T-helper 17 cell (primary cell): Measurements from ENCODE around the gene DOCK1. TPM values are rescaled to one million over a fixed set of nuclear protein-coding genes. Genes with fewer than 3 reads are reported as not detected.

ENCODE experiments used
- ATAC-seq: fragments of 150-1000 bp; cut with Tn5 transposase; 2 replicates; pipeline ENCODE4 v1.10.0; 2021; ENCODE audit warnings: mild to moderate bottlenecking, moderate library complexity
- DNase-seq, 3 donors: peaks; one replicate each; pipeline versions ENCODE4 v3.0.0 to v3.0.0-alpha.2; 2020 to 2021
- H3K9me3 ChIP-seq: one replicate; pipeline ENCODE4 v1.7.0; 2013; ENCODE audit warnings: low read length, mild to moderate bottlenecking; ENCODE audit not compliant: control insufficient read depth, poor library complexity, severe bottlenecking
- H3K27ac Mint-ChIP-seq: one replicate; pipeline ENCODE4 v1.8.0; 2022; ENCODE audit warnings: mild to moderate bottlenecking, moderate library complexity, mixed read lengths
- H3K27me3 Mint-ChIP-seq: one replicate; pipeline ENCODE4 v1.8.0; 2022; ENCODE audit warnings: mixed read lengths
- H3K36me3 Mint-ChIP-seq: one replicate; pipeline ENCODE4 v1.8.0; 2022; ENCODE audit warnings: low read depth, mixed read lengths
- H3K4me1 Mint-ChIP-seq: one replicate; pipeline ENCODE4 v1.8.0; 2022; ENCODE audit warnings: mild to moderate bottlenecking, mixed read lengths
- H3K4me3 Mint-ChIP-seq: one replicate; pipeline ENCODE4 v1.8.0; 2022; ENCODE audit warnings: mild to moderate bottlenecking, moderate library complexity, mixed read lengths
- total RNA-seq, 4 donors: library from RNA in 2 of 4; stranded (reverse) in 2 of 4; gene quantifications; one replicate each; pipeline ENCODE4 v1.2.3 and lab custom pipeline; 2022 to 2026

DOCK1 gene
- total RNA-seq, 2 donors from 2014 or later, result 0.76 TPM; not detected in 1

DNA sequence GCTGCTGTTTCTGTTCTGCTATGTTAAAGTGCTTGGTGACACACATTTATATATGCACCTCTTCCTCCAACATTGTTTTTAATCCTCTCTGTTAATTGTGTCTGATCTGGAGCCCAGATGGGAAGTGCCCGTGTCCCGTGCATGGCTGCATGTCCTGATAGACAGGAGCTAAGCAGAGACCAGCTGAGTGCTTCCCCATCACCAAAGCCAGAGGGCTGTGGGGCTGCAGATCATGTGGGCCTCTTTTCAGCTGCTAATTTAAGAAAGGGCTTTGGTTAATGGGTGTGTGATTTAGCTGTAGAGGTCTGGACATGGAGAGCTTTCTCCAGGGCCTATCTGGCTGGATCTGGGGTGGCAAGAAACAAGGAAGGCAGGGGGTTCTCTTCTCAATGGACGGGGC lies 547.3 kb downstream of the DOCK1 start:
- DNase-seq, result no peak
- H3K9me3 ChIP-seq, result no peaks in the 10 kb centered on the region
- no peak for ATAC-seq
- Mint-ChIP-seq H3K4me3 (no peak overlapping the region), H3K36me3 (no peaks in the 10 kb centered on the region), H3K27ac (no peak overlapping the region), H3K27me3 (no peaks in the 10 kb centered on the region), H3K4me1 (no peaks in the 10 kb centered on the region)

GRCh38 chr10:127453706-127454105 lies 548.5 kb downstream of the DOCK1 start:
- ATAC-seq (no peak), DNase-seq (no peak)
- H3K36me3 Mint-ChIP-seq, result no peaks in the 10 kb centered on the region
- H3K4me3 Mint-ChIP-seq, result no peak overlapping the region
- H3K27ac Mint-ChIP-seq, result no peak overlapping the region
- no peaks in the 10 kb centered on the region for H3K27me3 Mint-ChIP-seq
- no peaks in the 10 kb centered on the region for H3K4me1 Mint-ChIP-seq
- H3K9me3 ChIP-seq, result no peaks in the 10 kb centered on the region

DNA sequence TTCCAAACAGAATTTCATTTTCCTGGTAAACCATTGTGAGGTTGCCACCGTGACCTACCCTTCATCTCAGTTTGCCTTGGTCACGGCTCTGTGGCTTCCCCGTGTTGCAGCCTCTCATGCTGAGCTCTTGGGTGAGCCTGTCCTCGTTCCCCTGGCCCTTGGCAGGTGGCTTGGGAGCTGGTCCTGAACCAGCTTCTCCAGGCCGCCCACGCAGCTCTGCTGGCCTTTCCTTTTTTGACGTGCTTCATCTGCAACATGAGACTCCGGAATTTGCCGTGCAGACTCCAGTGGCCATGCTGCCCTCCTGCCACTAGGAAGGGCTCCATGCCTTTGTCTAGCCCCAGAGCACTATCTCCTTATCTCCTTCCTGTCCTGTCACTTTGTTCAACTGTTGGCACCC lies 550.9 kb downstream of the DOCK1 start:
- Mint-ChIP-seq H3K27ac (no peak overlapping the region), H3K4me3 (no peak overlapping the region), H3K27me3 (no peaks in the 10 kb centered on the region), H3K4me1 (no peaks in the 10 kb centered on the region), H3K36me3 (no peaks in the 10 kb centered on the region)
- no peaks in the 10 kb centered on the region for H3K9me3 ChIP-seq
- ATAC-seq (no peak), DNase-seq (no peak)

DNA sequence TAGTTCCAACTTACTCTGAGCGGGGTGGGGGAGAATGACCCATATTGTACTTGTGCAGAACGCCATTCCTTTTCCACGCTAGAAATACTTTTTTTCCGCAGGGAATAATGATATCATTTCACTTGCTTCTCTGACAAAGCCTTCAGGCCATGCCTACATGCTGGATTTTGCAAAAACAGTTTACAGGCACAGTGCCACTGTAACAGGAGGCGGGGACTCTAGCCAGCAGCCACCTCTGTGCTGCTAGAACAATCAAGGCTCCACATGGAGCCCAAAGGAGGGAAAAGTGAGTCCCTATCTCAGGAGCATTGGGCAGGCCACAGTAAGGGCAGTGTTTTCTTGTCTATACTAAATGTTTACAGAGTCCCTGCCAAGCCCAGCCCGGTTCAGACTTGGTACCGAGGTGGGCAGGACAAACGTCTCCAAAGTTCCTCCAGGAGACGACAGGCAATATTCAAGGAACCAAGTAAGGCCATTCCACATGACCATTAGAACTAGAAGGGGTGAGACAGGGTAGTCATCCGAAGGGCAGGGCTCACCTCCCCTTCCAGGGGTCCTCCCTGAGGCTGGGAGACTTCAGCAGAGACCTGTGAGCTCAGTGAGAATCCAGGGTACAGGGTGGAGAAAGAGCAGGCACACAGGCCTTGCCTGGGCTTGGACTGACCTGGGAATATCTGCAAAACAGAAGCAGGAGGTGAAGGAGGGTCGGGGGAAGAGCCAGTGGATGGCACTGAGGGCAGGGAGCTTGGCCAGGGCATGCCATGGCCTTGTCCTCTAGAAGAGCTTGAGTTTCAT lies 553.0 kb downstream of the DOCK1 start:
- Mint-ChIP-seq H3K4me1 (no peaks in the 10 kb centered on the region), H3K27ac (no peak overlapping the region), H3K4me3 (no peak overlapping the region), H3K27me3 (no peaks in the 10 kb centered on the region), H3K36me3 (no peaks in the 10 kb centered on the region)
- ATAC-seq (no peak), DNase-seq (no peak)
- H3K9me3 ChIP-seq, result no peaks in the 10 kb centered on the region

DNA sequence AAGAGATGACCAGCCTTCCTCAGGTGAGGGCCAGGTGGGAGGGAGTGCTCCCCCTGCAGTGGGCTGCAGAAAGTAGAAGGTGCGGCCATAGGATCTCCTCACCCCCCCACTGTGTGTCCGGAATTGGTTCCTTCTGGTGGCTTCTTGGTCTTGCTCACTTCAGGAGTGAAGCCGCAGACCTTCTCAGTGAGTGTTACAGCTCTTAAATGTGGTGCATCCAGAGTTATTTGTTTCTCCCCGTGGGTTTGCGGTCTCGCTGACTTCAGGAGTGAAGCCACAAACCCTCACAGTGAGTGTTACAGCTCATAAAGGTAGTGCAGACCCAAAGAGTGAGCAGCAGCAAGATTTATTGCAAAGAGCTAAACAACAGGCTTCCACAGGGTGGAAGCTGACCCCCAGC lies 553.6 kb downstream of the DOCK1 start:
- H3K36me3 Mint-ChIP-seq, result no peaks in the 10 kb centered on the region
- H3K27ac Mint-ChIP-seq, result no peak overlapping the region
- DNase-seq, result no peak
- H3K4me3 Mint-ChIP-seq, result no peak overlapping the region
- ATAC-seq, result no peak
- no peaks in the 10 kb centered on the region for H3K9me3 ChIP-seq
- no peaks in the 10 kb centered on the region for H3K27me3 Mint-ChIP-seq
- H3K4me1 Mint-ChIP-seq, result no peaks in the 10 kb centered on the region

GRCh38 chr10:127459918-127460317 lies 554.7 kb downstream of the DOCK1 start:
- ATAC-seq, result no peak
- Mint-ChIP-seq H3K36me3 (no peaks in the 10 kb centered on the region), H3K4me1 (no peaks in the 10 kb centered on the region), H3K27me3 (no peaks in the 10 kb centered on the region), H3K27ac (no peak overlapping the region), H3K4me3 (no peak overlapping the region)
- no peak for DNase-seq
- H3K9me3 ChIP-seq, result no peaks in the 10 kb centered on the region

GRCh38 chr10:127462643-127463295 lies 557.5 kb downstream of the DOCK1 start:
- ATAC-seq (no peak), DNase-seq (no peak)
- no peak overlapping the region for H3K4me3 Mint-ChIP-seq
- H3K27ac Mint-ChIP-seq, result no peak overlapping the region
- no peaks in the 10 kb centered on the region for H3K27me3 Mint-ChIP-seq
- H3K36me3 Mint-ChIP-seq, result no peaks in the 10 kb centered on the region
- H3K9me3 ChIP-seq, result no peaks in the 10 kb centered on the region
- H3K4me1 Mint-ChIP-seq, result no peaks in the 10 kb centered on the region

DNA sequence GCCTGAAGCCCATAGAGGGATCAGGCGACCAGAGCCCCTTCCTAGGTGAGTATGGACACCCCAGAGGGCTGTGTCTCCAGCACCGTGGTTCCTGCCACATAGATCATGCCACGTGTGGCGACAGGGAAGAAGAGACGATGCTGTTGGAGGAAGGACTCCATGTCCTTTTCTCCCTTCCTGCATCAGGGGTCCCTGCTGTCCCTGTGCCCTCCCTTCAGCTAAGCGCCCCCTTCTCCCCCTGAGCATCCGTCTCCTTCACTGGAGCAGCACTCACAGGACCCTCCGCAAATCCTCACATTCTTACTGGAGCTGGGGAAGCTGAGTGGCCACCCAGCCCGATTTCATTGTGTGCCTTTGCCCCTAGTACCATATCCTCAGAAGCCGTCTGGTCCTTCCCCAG lies 558.3 kb downstream of the DOCK1 start:
- Mint-ChIP-seq H3K27ac (no peak overlapping the region), H3K36me3 (no peaks in the 10 kb centered on the region), H3K27me3 (no peaks in the 10 kb centered on the region), H3K4me1 (no peaks in the 10 kb centered on the region), H3K4me3 (no peak overlapping the region)
- no peak for DNase-seq
- no peak for ATAC-seq
- H3K9me3 ChIP-seq, result no peaks in the 10 kb centered on the region

DNA sequence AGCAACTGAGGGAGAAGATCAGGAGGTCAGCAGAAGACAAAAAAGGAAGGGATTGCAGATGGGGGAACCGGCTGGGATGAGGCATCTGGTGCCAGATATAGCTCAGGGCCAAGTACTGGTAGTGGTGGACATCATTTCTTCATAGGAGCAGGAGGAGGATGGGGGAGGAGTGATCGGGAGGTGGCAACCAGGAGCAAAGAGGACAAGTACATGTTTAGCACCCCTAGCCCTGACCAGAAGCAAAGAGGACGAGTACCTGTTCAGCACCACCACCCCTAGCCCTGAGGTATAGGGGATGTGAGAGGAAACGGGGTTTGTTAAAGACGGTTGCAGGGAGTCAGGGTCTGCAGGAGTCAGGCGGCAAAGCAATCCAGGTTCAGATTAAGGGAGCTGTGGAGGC lies 559.3 kb downstream of the DOCK1 start:
- no peaks in the 10 kb centered on the region for H3K9me3 ChIP-seq
- Mint-ChIP-seq H3K27ac (no peak overlapping the region), H3K4me1 (no peaks in the 10 kb centered on the region), H3K27me3 (peaks cover 6% of the 10 kb centered on the region), H3K4me3 (no peak overlapping the region), H3K36me3 (no peaks in the 10 kb centered on the region)
- DNase-seq, result no peak
- no peak for ATAC-seq

DNA sequence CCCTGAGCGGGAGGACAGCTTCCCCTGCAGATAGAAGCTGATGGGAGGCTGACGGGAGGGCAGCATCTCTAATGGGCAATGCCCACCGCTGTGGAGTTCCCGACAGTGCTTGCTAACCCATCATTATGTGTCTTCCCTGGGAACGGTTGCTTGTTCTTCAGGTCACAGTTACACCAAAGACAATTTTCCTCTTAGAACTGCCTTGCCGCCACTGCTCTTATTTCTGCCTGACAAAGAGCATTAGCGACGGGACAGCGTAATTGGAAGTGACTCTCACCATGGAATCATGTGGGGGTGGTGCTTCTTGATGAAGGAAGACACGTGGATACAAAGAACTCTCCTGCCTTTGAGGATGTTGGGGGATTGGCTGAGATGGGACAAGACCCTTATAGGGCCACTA lies 562.6 kb downstream of the DOCK1 start:
- DNase-seq (no peak), ATAC-seq (no peak)
- no peaks in the 10 kb centered on the region for H3K9me3 ChIP-seq
- Mint-ChIP-seq H3K36me3 (no peaks in the 10 kb centered on the region), H3K4me1 (no peaks in the 10 kb centered on the region), H3K27ac (no peak overlapping the region), H3K27me3 (peaks cover 13% of the 10 kb centered on the region), H3K4me3 (no peak overlapping the region)

DNA sequence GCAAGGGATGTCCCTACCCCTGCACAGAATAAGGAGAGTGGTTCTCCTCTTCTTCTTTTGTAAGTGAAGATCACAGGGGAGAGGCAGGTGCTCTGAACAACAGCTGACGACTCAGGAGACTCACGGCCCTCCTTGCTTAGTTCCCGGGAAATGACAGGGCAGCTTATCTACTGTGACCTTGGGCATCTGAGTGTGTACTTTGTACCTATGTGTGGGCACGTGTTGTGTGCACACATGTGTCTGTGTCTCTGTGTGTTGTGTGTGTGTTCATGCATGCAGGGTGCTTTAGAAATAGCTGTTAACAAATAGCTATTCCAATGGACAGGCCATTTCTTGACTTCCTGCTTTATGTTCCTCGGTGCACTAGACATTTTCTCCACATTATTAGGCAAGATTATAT lies 563.4 kb downstream of the DOCK1 start:
- no peak overlapping the region for H3K4me3 Mint-ChIP-seq
- peaks cover 13% of the 10 kb centered on the region for H3K27me3 Mint-ChIP-seq
- no peaks in the 10 kb centered on the region for H3K36me3 Mint-ChIP-seq
- H3K9me3 ChIP-seq, result no peaks in the 10 kb centered on the region
- no peak for ATAC-seq
- H3K4me1 Mint-ChIP-seq, result no peaks in the 10 kb centered on the region
- no peak overlapping the region for H3K27ac Mint-ChIP-seq
- no peak for DNase-seq

DNA sequence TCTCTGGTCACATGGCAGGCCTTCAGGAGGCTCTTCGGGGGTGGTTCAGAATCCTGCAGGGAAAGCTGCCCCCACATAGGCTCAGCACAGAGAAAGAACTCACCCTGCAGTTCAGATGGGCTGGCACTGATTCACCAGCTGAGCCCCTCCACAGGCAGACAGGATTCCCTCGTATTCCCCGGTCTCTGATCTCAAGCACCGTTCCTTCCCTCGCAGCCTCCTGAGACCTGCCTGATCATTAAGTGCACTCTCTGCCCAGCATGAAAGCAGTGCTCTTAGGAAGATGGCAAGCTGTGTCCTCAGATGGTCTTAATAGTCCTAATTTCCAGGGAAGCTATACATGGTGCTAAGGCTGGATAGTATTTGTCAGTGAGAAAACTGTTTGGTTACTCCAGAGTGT lies 565.7 kb downstream of the DOCK1 start:
- no peak for DNase-seq
- Mint-ChIP-seq H3K27me3 (peaks cover 13% of the 10 kb centered on the region), H3K4me3 (no peak overlapping the region), H3K4me1 (no peaks in the 10 kb centered on the region), H3K36me3 (no peaks in the 10 kb centered on the region), H3K27ac (no peak overlapping the region)
- no peaks in the 10 kb centered on the region for H3K9me3 ChIP-seq
- ATAC-seq, result no peak

- H3K9me3 ChIP-seq, result no peaks in the 10 kb centered on the region
- no peak overlapping the region for H3K4me3 Mint-ChIP-seq
- H3K4me1 Mint-ChIP-seq, result no peaks in the 10 kb centered on the region
- no peaks in the 10 kb centered on the region for H3K36me3 Mint-ChIP-seq
- DNase-seq (no peak), ATAC-seq (no peak)
- H3K27me3 Mint-ChIP-seq, result peaks cover 13% of the 10 kb centered on the region
- no peak overlapping the region for H3K27ac Mint-ChIP-seq
Measured at GRCh38 chr10:127472976-127473375, 567.7 kb downstream of the DOCK1 start.

DNA sequence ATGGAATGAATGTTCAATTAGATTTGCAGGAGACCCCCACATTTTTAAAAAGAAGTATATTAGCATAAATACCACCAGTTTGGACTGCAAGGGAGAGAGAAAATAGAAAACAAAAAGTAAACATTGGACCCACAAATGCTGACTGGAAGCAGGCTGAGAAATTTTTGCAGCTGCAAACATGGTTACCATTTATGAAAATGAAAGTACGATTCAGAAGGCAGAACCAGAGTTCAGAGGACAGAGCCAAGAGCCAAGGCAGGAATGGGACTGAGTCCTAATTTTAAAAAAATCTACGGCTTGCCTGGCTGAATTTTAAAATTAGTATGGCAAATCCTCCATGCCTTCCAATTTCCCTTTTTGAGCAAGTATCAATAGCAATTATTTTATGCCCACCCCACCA lies 569.3 kb downstream of the DOCK1 start:
- no peak overlapping the region for H3K4me3 Mint-ChIP-seq
- H3K4me1 Mint-ChIP-seq, result no peaks in the 10 kb centered on the region
- no peak for DNase-seq
- no peaks in the 10 kb centered on the region for H3K36me3 Mint-ChIP-seq
- H3K27me3 Mint-ChIP-seq, result peaks cover 7% of the 10 kb centered on the region
- no peak for ATAC-seq
- H3K9me3 ChIP-seq, result no peaks in the 10 kb centered on the region
- no peak overlapping the region for H3K27ac Mint-ChIP-seq
